SU-DHL-6 (cell line): ENCODE measurements around the gene LDLRAD2.

Source experiments
- H2AFZ ChIP-seq: fragments of 200-600 bp; sonication (generic); 2 replicates; pipeline ENCODE4 v1.6.1; 2014; ENCODE audit warnings: low read depth, mild to moderate bottlenecking, moderate library complexity, mixed read lengths, antibody characterized with exemption, low read length; ENCODE audit not compliant: severe bottlenecking
- H3F3A ChIP-seq: fragments of 200-600 bp; shearing (Covaris generic); 2 replicates; pipeline ENCODE4 v1.6.0; 2016; ENCODE audit warnings: antibody characterized with exemption, mild to moderate bottlenecking; ENCODE audit not compliant: insufficient read depth
- H3K27ac ChIP-seq: fragments of 200-600 bp; sonication (generic); 2 replicates; pipeline ENCODE4 v1.5.1; 2016; ENCODE audit warnings: low read depth, mild to moderate bottlenecking, low read length, moderate library complexity, mixed read lengths
- H3K27me3 ChIP-seq: fragments of 200-600 bp; sonication (generic), shearing (Covaris generic); 2 replicates; pipeline ENCODE4 v1.6.0; 2014; ENCODE audit warnings: mild to moderate bottlenecking, low read length
- H3K36me3 ChIP-seq: fragments of 200-600 bp; sonication (generic); 2 replicates; pipeline ENCODE4 v1.6.1; 2014; ENCODE audit warnings: mild to moderate bottlenecking, low read length, mixed read lengths
- H3K4me2 ChIP-seq: fragments of 300-600, 200-600 bp; shearing (Covaris generic), sonication (generic); 2 replicates; pipeline ENCODE4 v1.6.0; 2014; ENCODE audit warnings: low read length, low read depth, mild to moderate bottlenecking; ENCODE audit not compliant: poor library complexity, severe bottlenecking
- H3K4me3 ChIP-seq: fragments of 200-600 bp; sonication (generic); 2 replicates; pipeline ENCODE4 v1.5.1; 2014; ENCODE audit warnings: antibody characterized with exemption, low read length, mild to moderate bottlenecking, mixed read lengths; ENCODE audit not compliant: insufficient read depth, poor library complexity, severe bottlenecking
- H3K79me2 ChIP-seq: fragments of 200-600 bp; sonication (generic); 2 replicates; pipeline ENCODE4 v1.6.1; 2014; ENCODE audit warnings: mild to moderate bottlenecking, low read length, moderate library complexity; ENCODE audit not compliant: insufficient read depth
- H3K9ac ChIP-seq: fragments of 200-600 bp; sonication (generic); 2 replicates; pipeline ENCODE4 v1.7.0; 2014; ENCODE audit warnings: mild to moderate bottlenecking, low read length
- H3K9me2 ChIP-seq: fragments of 200-600 bp; sonication (generic); replicated peaks from 2 replicates; pipeline ENCODE4 v1.6.1; 2014; ENCODE audit warnings: low read length; ENCODE audit not compliant: insufficient read depth
- H3K9me3 ChIP-seq: fragments of 200-600 bp; sonication (generic); 2 replicates; pipeline ENCODE4 v1.6.1; 2014; ENCODE audit warnings: low read length, mixed read lengths; ENCODE audit not compliant: insufficient read depth
- H4K20me1 ChIP-seq: fragments of 200-600 bp; sonication (generic); 2 replicates; pipeline ENCODE4 v1.6.1; 2014; ENCODE audit warnings: low read depth, mild to moderate bottlenecking, antibody characterized with exemption, low read length, moderate library complexity, mixed read lengths
- EZH2phosphoT487 ChIP-seq: fragments of 200-600 bp; sonication (generic), shearing (Covaris generic); conservative IDR thresholded peaks from 2 replicates; pipeline ENCODE4 v1.6.1; 2018; ENCODE audit warnings: mild to moderate bottlenecking, antibody characterized with exemption, low read length, moderate library complexity, mixed read lengths
- TF ChIP-seq, protein P1 (sequence below): fragments of 200-600 bp; sonication (generic); IDR thresholded peaks from one replicate; pipeline ENCODE4 v1.5.1; 2017; ENCODE audit warnings: antibody characterized with exemption, mild to moderate bottlenecking, low read length, moderate library complexity; ENCODE audit not compliant: insufficient read depth, poor library complexity, severe bottlenecking

Gene LDLRAD2

GRCh38 chr1:21868941-21869454 lies 56.9 kb downstream of the LDLRAD2 start:
- no peak overlapping the region for H3K27ac ChIP-seq
- TF ChIP-seq, protein P1, sequence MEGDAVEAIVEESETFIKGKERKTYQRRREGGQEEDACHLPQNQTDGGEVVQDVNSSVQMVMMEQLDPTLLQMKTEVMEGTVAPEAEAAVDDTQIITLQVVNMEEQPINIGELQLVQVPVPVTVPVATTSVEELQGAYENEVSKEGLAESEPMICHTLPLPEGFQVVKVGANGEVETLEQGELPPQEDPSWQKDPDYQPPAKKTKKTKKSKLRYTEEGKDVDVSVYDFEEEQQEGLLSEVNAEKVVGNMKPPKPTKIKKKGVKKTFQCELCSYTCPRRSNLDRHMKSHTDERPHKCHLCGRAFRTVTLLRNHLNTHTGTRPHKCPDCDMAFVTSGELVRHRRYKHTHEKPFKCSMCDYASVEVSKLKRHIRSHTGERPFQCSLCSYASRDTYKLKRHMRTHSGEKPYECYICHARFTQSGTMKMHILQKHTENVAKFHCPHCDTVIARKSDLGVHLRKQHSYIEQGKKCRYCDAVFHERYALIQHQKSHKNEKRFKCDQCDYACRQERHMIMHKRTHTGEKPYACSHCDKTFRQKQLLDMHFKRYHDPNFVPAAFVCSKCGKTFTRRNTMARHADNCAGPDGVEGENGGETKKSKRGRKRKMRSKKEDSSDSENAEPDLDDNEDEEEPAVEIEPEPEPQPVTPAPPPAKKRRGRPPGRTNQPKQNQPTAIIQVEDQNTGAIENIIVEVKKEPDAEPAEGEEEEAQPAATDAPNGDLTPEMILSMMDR, result no peak
- no peak for TF ChIP-seq EZH2phosphoT487

DNA sequence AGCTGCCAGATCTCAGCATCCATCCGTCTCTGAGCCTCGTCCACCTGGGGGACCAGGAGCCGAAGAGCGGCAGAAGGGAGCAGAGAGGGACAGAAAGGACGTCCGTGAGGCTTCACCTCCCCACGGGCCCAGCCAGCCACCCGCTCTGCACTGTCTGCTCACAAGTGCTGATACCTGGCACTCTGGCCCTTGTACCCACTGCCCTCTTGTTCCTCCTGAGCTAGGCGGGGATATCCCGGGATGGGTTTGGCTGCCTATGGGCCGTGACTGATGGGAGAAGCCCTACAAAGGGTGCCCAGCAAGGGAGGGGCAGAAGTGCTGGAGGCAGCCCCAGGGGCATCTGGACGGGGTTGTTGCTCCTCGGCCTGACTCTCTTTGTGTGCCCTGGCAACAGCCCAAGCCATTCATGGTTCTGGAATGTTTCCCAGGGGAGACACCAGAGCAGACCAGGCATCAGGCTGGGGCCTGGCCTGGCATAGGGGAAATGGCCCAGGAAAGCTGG lies 57.6 kb downstream of the LDLRAD2 start:
- no peak overlapping the region for H3K9ac ChIP-seq
- H4K20me1 ChIP-seq, result no peaks in the 10 kb centered on the region
- no peaks in the 10 kb centered on the region for H3K9me2 ChIP-seq
- no peak overlapping the region for H3K27ac ChIP-seq
- H3K36me3 ChIP-seq, result no peaks in the 10 kb centered on the region
- H3K9me3 ChIP-seq, result no peaks in the 10 kb centered on the region
- H3K4me3 ChIP-seq, result no peak overlapping the region
- H3K27me3 ChIP-seq, result no peaks in the 10 kb centered on the region
- no peaks in the 10 kb centered on the region for H3F3A ChIP-seq
- TF ChIP-seq, protein P1, result no peak
- TF ChIP-seq EZH2phosphoT487, result no peak
- H3K4me2 ChIP-seq, result no peak overlapping the region
- H3K79me2 ChIP-seq, result no peaks in the 10 kb centered on the region
- H2AFZ ChIP-seq, result no peak overlapping the region

More at GRCh38 chr1:21868941-21869454, 56.9 kb downstream of the LDLRAD2 start:
- Histone ChIP-seq H3K27me3 (no peaks in the 10 kb centered on the region), H3K9ac (no peak overlapping the region), H3K9me2 (no peaks in the 10 kb centered on the region), H3K4me3 (no peak overlapping the region), H3K4me2 (no peak overlapping the region), H3K79me2 (no peaks in the 10 kb centered on the region), H3K36me3 (no peaks in the 10 kb centered on the region), H3F3A (no peaks in the 10 kb centered on the region), H3K9me3 (no peaks in the 10 kb centered on the region), H2AFZ (no peak overlapping the region), H4K20me1 (no peaks in the 10 kb centered on the region)

GRCh38 chr1:21870611-21871010 lies 58.5 kb downstream of the LDLRAD2 start:
- H3K36me3 ChIP-seq, result no peaks in the 10 kb centered on the region
- H4K20me1 ChIP-seq, result no peaks in the 10 kb centered on the region
- H3K4me2 ChIP-seq, result no peak overlapping the region
- no peak overlapping the region for H2AFZ ChIP-seq
- no peaks in the 10 kb centered on the region for H3K9me3 ChIP-seq
- H3K27me3 ChIP-seq, result no peaks in the 10 kb centered on the region
- H3K4me3 ChIP-seq, result no peak overlapping the region
- H3K9me2 ChIP-seq, result no peaks in the 10 kb centered on the region
- H3K79me2 ChIP-seq, result no peaks in the 10 kb centered on the region
- TF ChIP-seq, protein P1, result no peak
- no peak for TF ChIP-seq EZH2phosphoT487
- no peak overlapping the region for H3K27ac ChIP-seq
- H3F3A ChIP-seq, result no peaks in the 10 kb centered on the region
- H3K9ac ChIP-seq, result no peak overlapping the region
